A549 (cell line): ENCODE data around the gene ABCG8. TPM values are rescaled to one million over a fixed set of nuclear protein-coding genes. Genes with fewer than 3 reads are reported as not detected.

Experiments used
- ATAC-seq, 2 experiments: fragments of 200-7000 bp in 1 of 2; fragments of >200 bp in 1 of 2; cut with Nextera tagmentation in 1 of 2; cut with Tn5 transposase in 1 of 2; 3 replicates each; pipeline versions ENCODE4 v1.8.0 to v1.9.1; 2018 to 2020; ENCODE audit warnings: mild to moderate bottlenecking in 1 of 2, moderate library complexity in 1 of 2
- CTCF ChIA-PET: fragments of 300-600 bp; sonication (Branson Sonifier 250); formaldehyde crosslinking; extraction: SDS; loops from one replicate; lab custom pipeline; 2021; ENCODE audit warnings: antibody characterized with exemption, inconsistent platforms; lab: Yijun Ruan, JAX
- POLR2A ChIA-PET: fragments of 350-600 bp; formaldehyde crosslinking; extraction: SDS; loops from one replicate; lab custom pipeline; 2021; ENCODE audit warnings: antibody characterized with exemption, inconsistent platforms; lab: Yijun Ruan, JAX
- DNase-seq, 2 experiments: peaks; one replicate each; pipeline versions ENCODE4 v3.0.0 to v3.0.0-alpha.2; 2011 to 2016; ENCODE audit warnings: low read depth in 1 of 2, low spot score in 1 of 2
- FAIRE-seq: peaks from 2 replicates; lab custom pipeline; 2011; peaks lifted over from hg19 to GRCh38; lab: Jason Lieb, UNC
- H3K27ac ChIP-seq, 2 experiments: fragments of >200 bp; sonication (Bioruptor Twin); formaldehyde crosslinking; 3 replicates each; pipeline ENCODE4 v1.5.1; 2016 to 2017
- H3K4me1 ChIP-seq: fragments of >200 bp; sonication (Bioruptor Twin); formaldehyde crosslinking; 3 replicates; pipeline ENCODE4 v1.6.1; 2016
- H3K4me2 ChIP-seq: fragments of >200 bp; sonication (Bioruptor Twin); formaldehyde crosslinking; 3 replicates; pipeline ENCODE4 v1.6.1; 2016
- H3K4me3 ChIP-seq: fragments of >200 bp; sonication (Bioruptor Twin); formaldehyde crosslinking; 3 replicates; pipeline ENCODE4 v1.5.1; 2016
- H3K9me3 ChIP-seq: fragments of >200 bp; sonication (Bioruptor Twin); formaldehyde crosslinking; 3 replicates; pipeline ENCODE4 v1.6.1; 2016
- BCL3 ChIP-seq: fragments of >200 bp; sonication (Bioruptor Twin); formaldehyde crosslinking; IDR thresholded peaks from 3 replicates; pipeline ENCODE4 v1.6.1; 2016
- BHLHE40 ChIP-seq: IDR thresholded peaks from 2 replicates; pipeline ENCODE4 v1.6.1; 2012; ENCODE audit warnings: low read depth, low read length, inconsistent platforms
- CTCF ChIP-seq: fragments of >200 bp; sonication (Bioruptor Twin); formaldehyde crosslinking; IDR thresholded peaks from 3 replicates; pipeline ENCODE4 v1.5.1; 2016
- E2F6 ChIP-seq: IDR thresholded peaks from 2 replicates; pipeline ENCODE4 v1.6.1; 2012; ENCODE audit warnings: low read depth, borderline replicate concordance
- ESRRA ChIP-seq: fragments of 150-350 bp; IDR thresholded peaks from 2 replicates; pipeline ENCODE4 v1.6.1; 2014; ENCODE audit warnings: mild to moderate bottlenecking, low read length, borderline replicate concordance
- HES2 ChIP-seq: fragments of >200 bp; sonication (Bioruptor Twin); formaldehyde crosslinking; IDR thresholded peaks from 2 replicates; pipeline ENCODE4 v1.6.1; 2016
- HEYL ChIP-seq: fragments of 250-450 bp; sonication (Bioruptor Pico); IDR thresholded peaks from 2 replicates; pipeline ENCODE4 v1.8.0; 2021; ENCODE audit warnings: mild to moderate bottlenecking, moderate library complexity
- HOXA7 ChIP-seq: fragments of 250-450 bp; sonication (Bioruptor Pico); IDR thresholded peaks from 2 replicates; pipeline ENCODE4 v1.5.0; 2020; ENCODE audit warnings: mild to moderate bottlenecking, moderate library complexity
- JUN ChIP-seq, 2 experiments: fragments of >200 bp; sonication (Bioruptor Twin); formaldehyde crosslinking; IDR thresholded peaks; 2 replicates in 1 of 2; 3 replicates in 1 of 2; pipeline ENCODE4 v1.6.1; 2016 to 2017
- JUNB ChIP-seq: fragments of >200 bp; sonication (Bioruptor Twin); formaldehyde crosslinking; IDR thresholded peaks from 2 replicates; pipeline ENCODE4 v1.6.1; 2016
- KDM1A ChIP-seq: fragments of 200-600 bp; sonication (generic); IDR thresholded peaks from 2 replicates; pipeline ENCODE4 v1.6.1; 2016; ENCODE audit warnings: low read depth, mild to moderate bottlenecking
- MAFK ChIP-seq: fragments of 450-650 bp; IDR thresholded peaks from 2 replicates; pipeline ENCODE4 v1.6.1; 2014; ENCODE audit not compliant: partially characterized antibody
- MAX ChIP-seq: IDR thresholded peaks from 2 replicates; pipeline ENCODE4 v1.6.1; 2012
- MYC ChIP-seq: IDR thresholded peaks from 2 replicates; pipeline ENCODE4 v1.6.1; 2012; ENCODE audit warnings: mild to moderate bottlenecking, inconsistent platforms, low read length, improper control_type of control experiment, borderline replicate concordance
- NPAS2 ChIP-seq: fragments of 250-450 bp; sonication (Bioruptor Pico); IDR thresholded peaks from 2 replicates; pipeline ENCODE4 v1.8.0; 2022; ENCODE audit warnings: mild to moderate bottlenecking, moderate library complexity, borderline replicate concordance
- PHF8 ChIP-seq: fragments of 200-600 bp; sonication (generic); IDR thresholded peaks from 2 replicates; pipeline ENCODE4 v1.6.1; 2016; ENCODE audit warnings: low read depth, mild to moderate bottlenecking, antibody characterized with exemption, moderate library complexity, borderline replicate concordance
- POLR2AphosphoS2 ChIP-seq: conservative IDR thresholded peaks from 2 replicates; pipeline ENCODE4 v1.6.1; 2012; ENCODE audit warnings: low read length, improper control_type of control experiment, inconsistent platforms
- RAD21 ChIP-seq, 2 experiments: fragments of >200 bp in 1 of 2; sonication (Bioruptor Twin) in 1 of 2; formaldehyde crosslinking in 1 of 2; IDR thresholded peaks in 1 of 2; conservative IDR thresholded peaks in 1 of 2; 2 replicates in 1 of 2; 3 replicates in 1 of 2; pipeline ENCODE4 v1.6.1; 2012 to 2018; ENCODE audit warnings: inconsistent platforms in 1 of 2
- RARB ChIP-seq: fragments of 250-450 bp; sonication (Bioruptor Pico); IDR thresholded peaks from 2 replicates; pipeline ENCODE4 v1.8.0; 2021; ENCODE audit warnings: mild to moderate bottlenecking, moderate library complexity
- RCOR1 ChIP-seq: fragments of 150-350 bp; IDR thresholded peaks from 2 replicates; pipeline ENCODE4 v1.6.1; 2014; ENCODE audit warnings: antibody characterized with exemption, low read length, low read depth
- RNF2 ChIP-seq: fragments of 200-600 bp; sonication (generic); IDR thresholded peaks from 2 replicates; pipeline ENCODE4 v1.6.1; 2016; ENCODE audit warnings: low read depth, mild to moderate bottlenecking, antibody characterized with exemption, moderate library complexity, borderline replicate concordance
- SREBF2 ChIP-seq: fragments of 450-650 bp; IDR thresholded peaks from 2 replicates; pipeline ENCODE4 v1.6.1; 2014; ENCODE audit warnings: mild to moderate bottlenecking, moderate library complexity
- ZFP36 ChIP-seq: fragments of 450-650 bp; IDR thresholded peaks from 2 replicates; pipeline ENCODE4 v1.6.1; 2014; ENCODE audit warnings: borderline replicate concordance; ENCODE audit not compliant: partially characterized antibody
- WGBS: methylation state at CpG from one replicate; pipeline ENCODE4 v1.1.6; 2017; ENCODE audit errors: missing lambda C conversion rate; 5-methylcytosine and 5-hydroxymethylcytosine counted together
- polyA plus RNA-seq, 4 experiments: library from polyadenylated mRNA; depleted of rRNA in 3 of 4; stranded (reverse); fragments of >200 nt; fragmentation: RNase III in 1 of 4; extraction: RNeasy Plus Mini Kit Qiagen cat#74134 plus additional on column Dnase treatment in 1 of 4; gene quantifications; 2 replicates in 3 of 4; 3 replicates in 1 of 4; pipeline ENCODE4 v1.2.3, GENCODE V29; 2011 to 2017

The ABCG8 gene
- polyA plus RNA-seq, 2 of the 4 experiments (the other 2 are of a cell fraction): not detected

GRCh38 chr2:43802135-43802534 lies 36.6 kb upstream of the ABCG8 start:
- POLR2A ChIA-PET: no interaction called here
- Histone ChIP-seq H3K9me3 (no peaks in the 10 kb centered on the region), H3K4me1 (peaks cover 22% of the 10 kb centered on the region), H3K4me3 (no peak overlapping the region), H3K27ac (no peak overlapping the region), H3K4me2 (no peak overlapping the region)
- FAIRE-seq (no peak), DNase-seq (no peak), ATAC-seq (no peak)
- TF ChIP-seq PHF8 (no peak), RAD21 (conservative IDR thresholded peaks at IDR 0.05 in 1 of 2, IDR thresholded peaks at IDR 0.05 in 1 of 2) (no peak), POLR2AphosphoS2 (no peak), RARB (CRISPR knock-in tag) (no peak), MAX (no peak), BCL3 (no peak), NPAS2 (no peak), JUNB (no peak), JUN (IDR thresholded peaks at IDR 0.05) (no peak), SREBF2 (no peak), HEYL (no peak), HES2 (no peak), HOXA7 (CRISPR knock-in tag) (no peak), BHLHE40 (no peak), MYC (no peak), E2F6 (no peak)
- 86% methylated on average over 2 of the region's 2 CpGs for WGBS
- CTCF ChIA-PET: interaction anchor here (0.7 to 1.3 kb wide), 3 partner anchors 64 to 193 kb away, joined by 3 to 4 read pairs (median 4); no protein-coding TSS in a partner anchor

GRCh38 chr2:43803113-43803512 lies 35.7 kb upstream of the ABCG8 start:
- no peak for DNase-seq
- FAIRE-seq: no peak

More at GRCh38 chr2:43803113-43803512, 35.7 kb upstream of the ABCG8 start:
- Histone ChIP-seq H3K4me3 (no peak overlapping the region), H3K27ac (no peak overlapping the region), H3K4me2 (no peak overlapping the region), H3K9me3 (no peaks in the 10 kb centered on the region)
- no peak for ATAC-seq
- TF ChIP-seq ESRRA (no peak), RCOR1 (no peak), HEYL (no peak), E2F6 (no peak), RAD21 (conservative IDR thresholded peaks at IDR 0.05 in 1 of 2, IDR thresholded peaks at IDR 0.05 in 1 of 2) (no peak), RNF2 (no peak), KDM1A (no peak), CTCF (no peak), MAFK (no peak), ZFP36 (no peak)
- TF ChIP-seq, all 56 proteins: peak for 0
- 88% methylated on average over 1 of the region's 1 CpG for WGBS
- POLR2A ChIA-PET: no interaction called here
- peaks cover 30% of the 10 kb centered on the region for H3K4me1 ChIP-seq
- CTCF ChIA-PET: interaction anchor here (0.8 kb wide), 1 partner anchor 194 kb away, joined by 4 read pairs; no protein-coding TSS in a partner anchor
